Activated CD4-positive, CD25-positive, alpha-beta regulatory T cell treated with anti-CD3 and anti-CD28 coated beads, Interleukin-2, amount 50 U/mL, for 16 hours (primary cell): ENCODE data around the gene CNIH3.

Experiments
- DNase-seq: peaks from one replicate; pipeline ENCODE4 v3.0.0-alpha.2; 2020; ENCODE audit warnings: low read depth, low spot score

The CNIH3 gene

GRCh38 chr1:224770336-224770693 lies 154.2 kb downstream of the CNIH3 start:
- no peak for DNase-seq

GRCh38 chr1:224773646-224774045 lies 157.5 kb downstream of the CNIH3 start:
- no peak for DNase-seq

GRCh38 chr1:224774378-224774777 lies 158.3 kb downstream of the CNIH3 start:
- DNase-seq: no peak

- DNase-seq: no peak
Observed at GRCh38 chr1:224777180-224777579, 161.1 kb downstream of the CNIH3 start.

- DNase-seq: no peak
Observed at GRCh38 chr1:224779536-224779935, 163.4 kb downstream of the CNIH3 start.

GRCh38 chr1:224780736-224781135 lies 164.6 kb downstream of the CNIH3 start:
- DNase-seq: no peak

GRCh38 chr1:224781800-224782199 lies 165.7 kb downstream of the CNIH3 start:
- DNase-seq: no peak

- no peak for DNase-seq
Observed at GRCh38 chr1:224782281-224783000, 166.3 kb downstream of the CNIH3 start.

GRCh38 chr1:224783006-224783651 lies 167.0 kb downstream of the CNIH3 start:
- DNase-seq: no peak

GRCh38 chr1:224784265-224785039 lies 168.3 kb downstream of the CNIH3 start:
- DNase-seq: no peak

GRCh38 chr1:224785040-224785328 lies 168.9 kb downstream of the CNIH3 start:
- DNase-seq: no peak

- DNase-seq: no peak
Observed at GRCh38 chr1:224785622-224786021, 169.5 kb downstream of the CNIH3 start.

- DNase-seq: no peak
Observed at GRCh38 chr1:224786533-224787250, 170.6 kb downstream of the CNIH3 start.

- no peak for DNase-seq
Observed at GRCh38 chr1:224789311-224789710, 173.2 kb downstream of the CNIH3 start.
